Uterus (tissue), 4 donors: ENCODE results near the gene IRGQ. TPM values are rescaled to one million over a fixed set of nuclear protein-coding genes. Genes with fewer than 3 reads are reported as not detected.
A peak's percentile ranks its signal among the peaks of the same experiment; 100 is the strongest.

Experiments
- DNase-seq, 2 donors: peaks; one replicate each; pipeline ENCODE4 v3.0.0-alpha.2; 2019 to 2020
- H3K27ac ChIP-seq, 2 donors: fragments of 200-600 bp; sonication (generic); 1 replicate in 1 of 2; 2 replicates in 1 of 2; pipeline ENCODE4 v1.5.1; 2016 to 2018
- H3K27me3 ChIP-seq, 2 donors: fragments of 200-600 bp; sonication (generic); one replicate each; pipeline ENCODE4 v1.5.1; 2018 to 2019; ENCODE audit warnings: control low read depth in 1 of 2
- H3K36me3 ChIP-seq, 2 donors: fragments of 200-600 bp; sonication (generic); one replicate each; pipeline ENCODE4 v1.5.1; 2019; ENCODE audit warnings: control low read depth in 1 of 2
- H3K4me1 ChIP-seq, 2 donors: fragments of 200-600 bp; sonication (generic); one replicate each; pipeline ENCODE4 v1.5.1; 2018 to 2019; ENCODE audit warnings: control low read depth in 1 of 2
- H3K4me3 ChIP-seq, 2 donors: fragments of 200-600 bp; sonication (generic); 1 replicate in 1 of 2; 2 replicates in 1 of 2; pipeline ENCODE4 v1.5.1; 2018 to 2019; ENCODE audit warnings: mild to moderate bottlenecking in 1 of 2
- H3K9me3 ChIP-seq, 2 donors: fragments of 200-600 bp; sonication (generic); one replicate each; pipeline ENCODE4 v1.5.1; 2019; ENCODE audit warnings: control low read depth in 1 of 2
- CTCF ChIP-seq, 4 experiments: fragments of 200-600 bp in 2 of 4; fragments of 450-650 bp in 2 of 4; sonication (generic) in 2 of 4; IDR thresholded peaks; one replicate each; pipeline ENCODE4 v1.5.1; 2016 to 2019; ENCODE audit warnings: antibody characterized with exemption in 4 of 4, mild to moderate bottlenecking in 2 of 4, moderate library complexity in 1 of 4
- POLR2A ChIP-seq, 2 donors: fragments of 450-650 bp; IDR thresholded peaks; one replicate each; pipeline ENCODE4 v1.6.1; 2016; ENCODE audit warnings: antibody characterized with exemption in 2 of 2, mild to moderate bottlenecking in 1 of 2, moderate library complexity in 1 of 2
- intact Hi-C: fragments of 100-400 bp; cut with DNase I; formaldehyde crosslinking; loops from one replicate; pipeline ENCODE4 v1.15.1; 2023; ENCODE audit warnings: low total_unique reads
- total RNA-seq, 4 donors: library from RNA; depleted of rRNA in 3 of 4; stranded (reverse); fragments of >200 nt in 3 of 4; gene quantifications; one replicate each; pipeline versions ENCODE4 v1.1.0 to v1.2.4, GENCODE V29; 2014 to 2023
- donor health status: DM: yes; HTN: yes; CAD: no.

IRGQ gene
- total RNA-seq, 4 donors from 2014 or later: 4.1 to 31.0 (median 17.2) TPM

GRCh38 chr19:43574424-43575155 is 21.3 kb downstream of the IRGQ start:
- H3K36me3 ChIP-seq: no peaks in the 10 kb centered on the region
- no peaks in the 10 kb centered on the region for H3K27me3 ChIP-seq
- H3K9me3 ChIP-seq: no peaks in the 10 kb centered on the region
- peaks cover 0 to 5% of the 10 kb centered on the region in 2 donors for H3K4me1 ChIP-seq
- intact Hi-C loops: loop anchor here (5.0 kb wide), 1 partner anchor 93 kb away; no protein-coding TSS in a partner anchor
- peak overlapping the region; percentile 79 to 95 for H3K4me3 ChIP-seq
- DNase-seq: no peak
- H3K27ac ChIP-seq: peak overlapping the region; percentile 85 to 89
- no peak for TF ChIP-seq POLR2A (IDR thresholded peaks at IDR 0.05)
- TF ChIP-seq CTCF (IDR thresholded peaks at IDR 0.05): no peak

GRCh38 chr19:43572171-43572588 is 23.8 kb downstream of the IRGQ start:
- intact Hi-C loops: no loop called here
- Histone ChIP-seq H3K4me3 (no peak overlapping the region), H3K27ac (no peak overlapping the region), H3K27me3 (no peaks in the 10 kb centered on the region), H3K4me1 (peaks cover 0 to 5% of the 10 kb centered on the region in 2 donors), H3K36me3 (no peaks in the 10 kb centered on the region), H3K9me3 (no peaks in the 10 kb centered on the region)
- TF ChIP-seq POLR2A (IDR thresholded peaks at IDR 0.05) (no peak), CTCF (IDR thresholded peaks at IDR 0.05) (no peak)
- no peak for DNase-seq

GRCh38 chr19:43570174-43570791 is 25.7 kb downstream of the IRGQ start:
- no peaks in the 10 kb centered on the region for H3K9me3 ChIP-seq
- no peak overlapping the region for H3K27ac ChIP-seq
- no peak overlapping the region for H3K4me3 ChIP-seq
- H3K36me3 ChIP-seq: no peaks in the 10 kb centered on the region
- TF ChIP-seq CTCF (IDR thresholded peaks at IDR 0.05) (no peak), POLR2A (IDR thresholded peaks at IDR 0.05) (no peak)
- intact Hi-C loops: no loop called here
- DNase-seq: no peak
- peaks cover 0 to 5% of the 10 kb centered on the region in 2 donors for H3K4me1 ChIP-seq
- no peaks in the 10 kb centered on the region for H3K27me3 ChIP-seq

- Histone ChIP-seq H3K4me1 (peaks cover 0 to 5% of the 10 kb centered on the region in 2 donors), H3K9me3 (no peaks in the 10 kb centered on the region), H3K27me3 (no peaks in the 10 kb centered on the region), H3K36me3 (no peaks in the 10 kb centered on the region), H3K27ac (no peak overlapping the region), H3K4me3 (no peak overlapping the region)
- intact Hi-C loops: no loop called here
- DNase-seq: no peak
- no peak for TF ChIP-seq CTCF (IDR thresholded peaks at IDR 0.05)
- TF ChIP-seq POLR2A (IDR thresholded peaks at IDR 0.05): no peak
These were observed 26.3 kb downstream of the IRGQ start for GRCh38 chr19:43569657-43570056.

GRCh38 chr19:43564800-43565199 is 31.1 kb downstream of the IRGQ start:
- no peak overlapping the region for H3K4me3 ChIP-seq
- H3K36me3 ChIP-seq: no peaks in the 10 kb centered on the region
- no peaks in the 10 kb centered on the region for H3K27me3 ChIP-seq
- H3K9me3 ChIP-seq: no peaks in the 10 kb centered on the region
- TF ChIP-seq POLR2A (IDR thresholded peaks at IDR 0.05) (no peak), CTCF (IDR thresholded peaks at IDR 0.05) (no peak)
- no peak overlapping the region for H3K27ac ChIP-seq
- intact Hi-C loops: no loop called here
- no peak for DNase-seq
- peaks cover 0 to 7% of the 10 kb centered on the region in 2 donors for H3K4me1 ChIP-seq
